ENCODE results near the gene SPATA45.

The SPATA45 gene

GRCh38 chr1:212820969-212821368 is 26.5 kb downstream of the SPATA45 start:
- TF ChIP-seq CTCF (IDR thresholded peaks at IDR 0.05; ENCODE audit: control insufficient read depth, insufficient read depth, low read depth, low read length, missing control alignments) = no peak
- DNase-seq (ENCODE audit: low read depth) = no peak
- H3K4me3 ChIP-seq (ENCODE audit: control insufficient read depth, low read depth, low read length) = no peak overlapping the region

- H3K4me3 ChIP-seq (ENCODE audit: control insufficient read depth, low read depth, low read length) = no peak overlapping the region
- no peak for TF ChIP-seq CTCF (IDR thresholded peaks at IDR 0.05; ENCODE audit: control insufficient read depth, insufficient read depth, low read depth, low read length, missing control alignments)
- DNase-seq (ENCODE audit: low read depth) = no peak
These were observed 27.7 kb downstream of the SPATA45 start for GRCh38 chr1:212819726-212820125.

GRCh38 chr1:212816567-212817278 is 30.7 kb downstream of the SPATA45 start:
- H3K4me3 ChIP-seq (ENCODE audit: control insufficient read depth, low read depth, low read length) = no peak overlapping the region
- peak; percentile 4 for DNase-seq (ENCODE audit: low read depth)
- no peak for TF ChIP-seq CTCF (IDR thresholded peaks at IDR 0.05; ENCODE audit: control insufficient read depth, insufficient read depth, low read depth, low read length, missing control alignments)

- no peak overlapping the region for H3K4me3 ChIP-seq (ENCODE audit: control insufficient read depth, low read depth, low read length)
- DNase-seq (ENCODE audit: low read depth) = no peak
- TF ChIP-seq CTCF (IDR thresholded peaks at IDR 0.05; ENCODE audit: control insufficient read depth, insufficient read depth, low read depth, low read length, missing control alignments) = peak; percentile 21
These were observed 32.7 kb downstream of the SPATA45 start for GRCh38 chr1:212814537-212815334.

- H3K4me3 ChIP-seq (ENCODE audit: control insufficient read depth, low read depth, low read length) = no peak overlapping the region
- no peak for DNase-seq (ENCODE audit: low read depth)
- TF ChIP-seq CTCF (IDR thresholded peaks at IDR 0.05; ENCODE audit: control insufficient read depth, insufficient read depth, low read depth, low read length, missing control alignments) = no peak
These were observed 41.7 kb downstream of the SPATA45 start for GRCh38 chr1:212805767-212806166.

- H3K4me3 ChIP-seq (ENCODE audit: control insufficient read depth, low read depth, low read length) = no peak overlapping the region
- no peak for DNase-seq (ENCODE audit: low read depth)
- no peak for TF ChIP-seq CTCF (IDR thresholded peaks at IDR 0.05; ENCODE audit: control insufficient read depth, insufficient read depth, low read depth, low read length, missing control alignments)
These were observed 49.8 kb downstream of the SPATA45 start for GRCh38 chr1:212797681-212798080.

Measured in AG09309 (cell line).